GM18502 (cell line): ENCODE measurements around the gene HAPLN1.
A peak's percentile ranks its signal among the peaks of the same experiment; 100 is the strongest.

ENCODE experiments used
- ATAC-seq: cut with Tn5 transposase; IDR thresholded peaks from one replicate; pipeline ENCODE4 v1.9.1; 2021; ENCODE audit warnings: mild to moderate bottlenecking; ENCODE audit not compliant: unreplicated experiment, poor library complexity

The HAPLN1 gene

GRCh38 chr5:83653669-83654068, 67.0 kb downstream of the HAPLN1 start:
- peak; percentile 96 for ATAC-seq

DNA sequence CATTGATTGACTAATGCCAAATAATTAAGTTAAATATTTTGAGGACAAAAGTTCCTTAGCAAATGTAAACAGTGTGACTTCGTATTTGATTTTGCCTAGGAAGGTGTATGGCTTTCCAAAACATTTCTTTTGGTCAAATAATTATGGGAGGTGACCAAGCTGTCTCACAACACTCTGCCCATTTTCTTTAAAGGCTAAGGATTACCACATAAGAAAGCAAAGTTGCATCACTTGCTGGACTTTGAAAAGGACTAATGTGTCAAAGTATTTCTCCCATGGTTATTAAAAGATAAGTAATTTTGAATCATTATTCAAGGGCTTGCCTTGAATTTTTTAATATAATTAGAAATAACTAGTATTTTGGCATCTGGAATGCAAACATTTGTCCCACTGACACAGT, 74.7 kb downstream of the HAPLN1 start:
- no peak for ATAC-seq

- no peak for ATAC-seq
Observed at GRCh38 chr5:83644301-83644700, 76.4 kb downstream of the HAPLN1 start.

DNA sequence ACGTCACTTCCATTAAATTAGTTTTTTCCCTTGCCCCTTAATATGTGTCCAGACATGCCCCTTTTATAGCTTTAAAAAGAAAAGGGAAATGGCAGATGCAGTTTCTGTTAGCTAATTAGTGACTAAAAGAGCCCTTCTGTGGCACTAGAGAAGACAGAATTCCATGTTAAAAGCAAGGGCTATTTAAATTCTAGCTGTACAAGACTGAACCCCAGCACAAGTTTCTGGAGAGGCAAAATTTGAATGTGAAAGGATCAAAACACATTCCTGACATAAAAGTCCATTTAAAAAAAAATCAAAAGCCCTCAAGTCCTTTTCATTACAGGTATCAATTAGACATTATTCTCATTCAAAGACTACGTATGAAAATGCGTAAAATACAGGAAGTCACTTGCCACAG, 78.7 kb downstream of the HAPLN1 start:
- no peak for ATAC-seq

GRCh38 chr5:83639911-83640310, 80.7 kb downstream of the HAPLN1 start:
- no peak for ATAC-seq

- no peak for ATAC-seq
Observed at GRCh38 chr5:83636156-83636555, 84.5 kb downstream of the HAPLN1 start.

DNA sequence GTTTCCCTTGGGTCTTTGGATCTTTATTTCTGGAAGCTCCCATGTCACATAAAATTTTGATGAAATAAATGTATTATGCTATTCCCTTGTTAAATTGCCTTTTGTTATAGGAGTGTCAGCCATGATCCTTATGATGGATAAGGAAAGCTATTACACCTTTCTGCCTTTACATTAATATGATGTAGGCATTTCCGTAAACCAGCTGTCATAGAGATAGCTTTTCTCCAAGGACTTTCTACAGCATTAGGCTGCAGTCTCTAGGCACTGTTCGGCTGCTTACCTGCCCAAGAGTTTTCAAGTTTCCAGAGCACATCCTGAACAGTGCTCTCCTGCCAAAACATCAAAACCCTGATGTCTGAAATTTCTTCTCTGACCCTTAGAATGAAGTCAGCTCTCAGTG, 87.4 kb downstream of the HAPLN1 start:
- no peak for ATAC-seq

DNA sequence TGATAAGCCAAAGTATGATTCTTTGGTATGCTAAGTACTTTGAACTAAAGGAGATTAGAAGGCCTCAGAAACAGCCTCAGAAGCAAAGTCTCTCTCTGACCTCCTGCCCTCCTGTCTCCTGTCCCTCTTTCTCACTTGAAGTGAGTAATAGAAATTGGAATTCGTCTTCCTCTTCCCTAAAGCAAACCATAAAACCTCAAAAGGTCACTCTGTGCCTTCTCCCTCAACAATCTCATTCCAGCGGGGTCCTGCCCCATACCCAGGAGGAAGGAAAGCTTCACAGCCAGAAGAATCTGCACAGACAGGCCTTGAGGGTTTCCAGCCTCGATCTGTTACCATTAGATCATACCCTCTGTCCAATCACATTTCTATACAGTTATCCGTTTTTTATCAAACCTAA, 87.8 kb downstream of the HAPLN1 start:
- ATAC-seq, result no peak

GRCh38 chr5:83628360-83628759, 92.3 kb downstream of the HAPLN1 start:
- no peak for ATAC-seq

GRCh38 chr5:83614841-83615240, 105.8 kb downstream of the HAPLN1 start:
- no peak for ATAC-seq

GRCh38 chr5:83608122-83608521, 112.5 kb downstream of the HAPLN1 start:
- peak; percentile 76 for ATAC-seq

DNA sequence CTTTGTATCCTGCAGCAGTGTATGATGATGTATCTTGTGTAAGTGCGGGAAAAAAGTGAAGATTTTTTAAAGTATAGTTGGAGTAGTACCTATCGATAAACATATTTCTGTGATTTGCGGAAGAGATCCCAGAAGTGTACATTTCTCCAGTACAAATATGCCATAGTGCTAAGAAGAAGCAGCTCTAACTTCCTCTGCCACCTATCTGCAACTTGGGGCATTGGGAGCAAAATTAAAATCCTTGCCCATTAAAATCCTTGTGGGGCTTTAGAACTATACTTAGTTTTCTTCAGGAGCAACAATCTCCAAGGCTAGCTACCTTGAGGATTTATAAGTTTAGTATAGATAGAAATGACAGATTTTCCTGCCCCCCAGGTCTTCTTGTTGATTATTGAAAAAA, 125.4 kb downstream of the HAPLN1 start:
- no peak for ATAC-seq

DNA sequence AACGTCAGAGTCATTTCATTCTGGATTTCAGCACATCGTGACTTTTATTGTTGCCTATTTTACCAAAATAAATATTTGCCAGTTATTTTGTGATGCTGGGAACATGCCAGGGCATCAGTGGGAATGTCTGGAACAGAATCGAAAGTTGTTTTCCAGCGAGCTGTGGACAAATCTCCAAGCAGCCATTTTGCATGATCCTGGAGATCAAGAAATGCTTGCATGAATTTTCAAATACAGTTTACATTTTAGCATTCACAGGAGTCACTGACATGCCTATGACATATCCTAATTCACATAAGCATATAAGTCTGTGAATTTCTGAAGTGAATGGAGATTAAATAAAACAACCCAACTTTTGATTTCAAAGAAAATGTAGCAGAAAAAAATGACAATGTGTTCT, 129.7 kb downstream of the HAPLN1 start:
- no peak for ATAC-seq

DNA sequence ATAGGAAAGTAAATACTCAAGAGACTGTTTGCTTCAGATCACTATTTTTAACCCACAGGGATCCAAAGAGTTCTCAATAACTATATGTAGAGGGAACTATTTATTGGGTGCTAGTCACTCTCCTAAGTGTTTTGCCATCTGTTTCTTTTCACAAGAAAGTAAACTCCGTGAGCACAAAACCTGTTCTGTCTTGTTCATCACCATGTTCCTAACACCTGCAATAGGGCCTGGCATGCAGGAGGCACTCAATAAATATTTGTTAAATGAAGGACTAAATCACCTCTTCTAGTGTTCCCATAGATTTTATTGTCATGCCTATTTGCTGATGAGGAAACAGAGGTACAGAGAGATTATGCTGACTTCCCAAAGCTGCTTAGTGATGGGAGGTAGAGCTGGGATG, 130.9 kb downstream of the HAPLN1 start:
- ATAC-seq, result no peak
